HepG2 (cell line): ENCODE data around the gene CREM. TPM values are rescaled to one million over a fixed set of nuclear protein-coding genes. Genes with fewer than 3 reads are reported as not detected.

ENCODE experiments used
- ATF2 ChIP-seq: sonication (generic); formaldehyde crosslinking; IDR thresholded peaks from 2 replicates; pipeline ENCODE4 v1.4.0; 2020; ENCODE audit warnings: missing genetic modification reagents
- EHMT2 ChIP-seq: fragments of 200-600 bp; sonication (generic); IDR thresholded peaks from 2 replicates; pipeline ENCODE4 v1.7.0; 2017; ENCODE audit warnings: antibody characterized with exemption, low read depth, low read length, borderline replicate concordance
- ELF3 ChIP-seq: IDR thresholded peaks from 2 replicates; pipeline ENCODE4 v1.6.1; 2016; ENCODE audit warnings: missing genetic modification reagents, missing compliant biosample characterization
- HMGXB4 ChIP-seq, 2 experiments: sonication (generic) in 1 of 2; formaldehyde crosslinking in 1 of 2; IDR thresholded peaks; 2 replicates each; pipeline versions ENCODE4 v1.4.0 to v1.6.1; 2018 to 2020; ENCODE audit warnings: missing genetic modification reagents in 2 of 2, borderline replicate concordance in 1 of 2, low read depth in 1 of 2, mild to moderate bottlenecking in 1 of 2, missing biosample characterization in 1 of 2
- KLF6 ChIP-seq: IDR thresholded peaks from 2 replicates; pipeline ENCODE4 v1.8.0; 2016; ENCODE audit warnings: missing biosample characterization, missing genetic modification reagents
- KLF9 ChIP-seq: IDR thresholded peaks from 2 replicates; pipeline ENCODE4 v1.6.1; 2016; ENCODE audit warnings: low read depth
- NFKB2 ChIP-seq: sonication (generic); formaldehyde crosslinking; IDR thresholded peaks from 2 replicates; pipeline ENCODE4 v1.4.0; 2020; ENCODE audit warnings: missing genetic modification reagents, borderline replicate concordance
- NFKBIZ ChIP-seq: IDR thresholded peaks from 2 replicates; pipeline ENCODE4 v1.6.1; 2018; ENCODE audit warnings: missing genetic modification reagents, missing compliant biosample characterization
- NR2C2 ChIP-seq: sonication (generic); formaldehyde crosslinking; IDR thresholded peaks from 2 replicates; pipeline ENCODE4 v1.4.0; 2020; ENCODE audit warnings: missing genetic modification reagents, mild to moderate bottlenecking, moderate library complexity, borderline replicate concordance
- RCOR2 ChIP-seq: IDR thresholded peaks from 2 replicates; pipeline ENCODE4 v1.6.1; 2016; ENCODE audit warnings: missing biosample characterization, missing genetic modification reagents
- TAF15 ChIP-seq: fragments of 200-400 bp; formaldehyde crosslinking; IDR thresholded peaks from one replicate; pipeline ENCODE4 v1.6.1; 2018; ENCODE audit warnings: mild to moderate bottlenecking, low read depth, low read length; ENCODE audit not compliant: poor library complexity, severe bottlenecking
- TFAP4 ChIP-seq: sonication (generic); IDR thresholded peaks from 2 replicates; pipeline ENCODE4 v1.6.1; 2016; ENCODE audit warnings: low read depth, borderline replicate concordance
- ZNF207 ChIP-seq: fragments of 450-650 bp; IDR thresholded peaks from 2 replicates; pipeline ENCODE4 v1.6.1; 2016; ENCODE audit warnings: antibody characterized with exemption, borderline replicate concordance
- ZNF33B ChIP-seq: sonication (generic); formaldehyde crosslinking; IDR thresholded peaks from 2 replicates; pipeline ENCODE4 v1.5.1; 2020; ENCODE audit warnings: mild to moderate bottlenecking, missing genetic modification reagents
- ZNF350 ChIP-seq: sonication (generic); formaldehyde crosslinking; IDR thresholded peaks from 2 replicates; pipeline ENCODE4 v1.4.0; 2020; ENCODE audit warnings: mild to moderate bottlenecking, low read depth, missing genetic modification reagents, borderline replicate concordance
- ZNF557 ChIP-seq: sonication (generic); formaldehyde crosslinking; IDR thresholded peaks from 2 replicates; pipeline ENCODE4 v1.4.0; 2020; ENCODE audit warnings: missing genetic modification reagents
- ZNF646 ChIP-seq: sonication (generic); formaldehyde crosslinking; IDR thresholded peaks from 2 replicates; pipeline ENCODE4 v1.9.0; 2021; ENCODE audit warnings: mild to moderate bottlenecking, missing genetic modification reagents
- polyA plus RNA-seq, 8 experiments: library from polyadenylated mRNA; depleted of rRNA in 3 of 8; stranded (reverse) in 7 of 8; unstranded in 1 of 8; fragments of >200 nt; fragmentation: Illumina TruSeq in 4 of 8; extraction: Trizol in 4 of 8; gene quantifications; 2 replicates each; pipeline versions ENCODE4 v1.2.1 to v1.2.3, GENCODE V29; 2011 to 2016; ENCODE audit warnings: low read depth in 4 of 8, missing spikeins in 1 of 8, mixed read lengths in 1 of 8; ENCODE audit not compliant: insufficient read depth in 1 of 8
- total RNA-seq, 5 experiments: library from RNA; depleted of rRNA; stranded (reverse); fragments of >200 nt; fragmentation: Illumina TruSeq; extraction: Trizol; gene quantifications; 2 replicates each; pipeline ENCODE4 v1.2.3, GENCODE V29; 2016; ENCODE audit warnings: low read depth in 1 of 5

CREM gene
- total and polyA plus RNA-seq, 2 of the 13 experiments (the other 11 are each of a cell fraction or from before 2014, with no cell fraction given), result 21.3 to 25.4 TPM

GRCh38 chr10:35126530-35127288 lies at the start of gene CREM (continued):
- TF ChIP-seq ZNF646 (CRISPR knock-in tag), result no peak
- TF ChIP-seq ZNF557 (CRISPR knock-in tag), result no peak
- peak; percentile 89 to 93 for TF ChIP-seq HMGXB4 (CRISPR knock-in tag; IDR thresholded peaks at IDR 0.05; ENCODE audit: borderline replicate concordance in 1 of 2, low read depth in 1 of 2)
- TF ChIP-seq EHMT2, result no peak
- TF ChIP-seq ZNF350 (CRISPR knock-in tag), result peak; percentile 70
- TF ChIP-seq RCOR2, result peak; percentile 39; the same call in 1 of the 2 replicates
- no peak for TF ChIP-seq KLF9 (CRISPR knock-in tag)
- peak; percentile 50; the same call in 1 of the 2 replicates for TF ChIP-seq KLF6 (CRISPR knock-in tag)
- 0 out of 2 replicates have a peak, but pooled peaks have one; percentile 14 for TF ChIP-seq NFKBIZ
- TF ChIP-seq ZNF207, result no peak
- TF ChIP-seq ATF2, result no peak
- TF ChIP-seq NR2C2 (CRISPR knock-in tag), result peak; percentile 90
- TF ChIP-seq TFAP4, result peak; percentile 63; the same call in 1 of the 2 replicates
- TF ChIP-seq ELF3, result peak; percentile 56
- no peak for TF ChIP-seq TAF15
- TF ChIP-seq NFKB2 (CRISPR knock-in tag), result peak; percentile 83; the same call in 1 of the 2 replicates
- TF ChIP-seq ZNF33B (CRISPR knock-in tag), result no peak; the same call in 1 of the 2 replicates
